ENCODE measurements around the gene CTSO.

DNA sequence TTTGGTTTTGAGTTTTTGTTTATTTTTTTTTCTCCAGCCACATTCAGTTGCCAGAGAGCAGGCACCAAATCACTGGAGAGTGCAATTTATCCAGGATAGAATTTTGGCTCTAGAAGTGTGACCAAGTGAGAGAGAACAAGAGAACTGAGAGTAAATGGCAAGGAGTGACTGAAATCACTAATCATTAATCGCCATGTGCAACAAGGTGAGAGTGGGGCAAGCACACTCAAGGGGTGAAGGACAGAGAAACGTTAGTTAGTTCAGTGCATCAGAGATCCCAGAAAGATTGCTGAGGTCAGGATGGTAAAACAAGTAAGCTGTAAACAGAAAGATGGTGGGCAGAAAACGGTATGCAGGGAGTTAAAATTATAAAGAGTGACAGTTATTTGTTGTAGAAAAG, 69.8 kb downstream of the CTSO start:
- TF ChIP-seq POLR2A (IDR thresholded peaks at IDR 0.05; ENCODE audit: low read length) (no peak), NR3C1 (IDR thresholded peaks at IDR 0.05) (no peak), EP300 (IDR thresholded peaks at IDR 0.05) (no peak), ZFP36 (IDR thresholded peaks at IDR 0.05; ENCODE audit: borderline replicate concordance, partially characterized antibody) (no peak), HDAC2 (IDR thresholded peaks at IDR 0.05) (no peak)
- TF ChIP-seq, protein P1, sequence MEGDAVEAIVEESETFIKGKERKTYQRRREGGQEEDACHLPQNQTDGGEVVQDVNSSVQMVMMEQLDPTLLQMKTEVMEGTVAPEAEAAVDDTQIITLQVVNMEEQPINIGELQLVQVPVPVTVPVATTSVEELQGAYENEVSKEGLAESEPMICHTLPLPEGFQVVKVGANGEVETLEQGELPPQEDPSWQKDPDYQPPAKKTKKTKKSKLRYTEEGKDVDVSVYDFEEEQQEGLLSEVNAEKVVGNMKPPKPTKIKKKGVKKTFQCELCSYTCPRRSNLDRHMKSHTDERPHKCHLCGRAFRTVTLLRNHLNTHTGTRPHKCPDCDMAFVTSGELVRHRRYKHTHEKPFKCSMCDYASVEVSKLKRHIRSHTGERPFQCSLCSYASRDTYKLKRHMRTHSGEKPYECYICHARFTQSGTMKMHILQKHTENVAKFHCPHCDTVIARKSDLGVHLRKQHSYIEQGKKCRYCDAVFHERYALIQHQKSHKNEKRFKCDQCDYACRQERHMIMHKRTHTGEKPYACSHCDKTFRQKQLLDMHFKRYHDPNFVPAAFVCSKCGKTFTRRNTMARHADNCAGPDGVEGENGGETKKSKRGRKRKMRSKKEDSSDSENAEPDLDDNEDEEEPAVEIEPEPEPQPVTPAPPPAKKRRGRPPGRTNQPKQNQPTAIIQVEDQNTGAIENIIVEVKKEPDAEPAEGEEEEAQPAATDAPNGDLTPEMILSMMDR (IDR thresholded peaks at IDR 0.05), result no peak
- TF ChIP-seq, protein P2, sequence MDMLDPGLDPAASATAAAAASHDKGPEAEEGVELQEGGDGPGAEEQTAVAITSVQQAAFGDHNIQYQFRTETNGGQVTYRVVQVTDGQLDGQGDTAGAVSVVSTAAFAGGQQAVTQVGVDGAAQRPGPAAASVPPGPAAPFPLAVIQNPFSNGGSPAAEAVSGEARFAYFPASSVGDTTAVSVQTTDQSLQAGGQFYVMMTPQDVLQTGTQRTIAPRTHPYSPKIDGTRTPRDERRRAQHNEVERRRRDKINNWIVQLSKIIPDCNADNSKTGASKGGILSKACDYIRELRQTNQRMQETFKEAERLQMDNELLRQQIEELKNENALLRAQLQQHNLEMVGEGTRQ (IDR thresholded peaks at IDR 0.05), result no peak
- TF ChIP-seq, protein P3, sequence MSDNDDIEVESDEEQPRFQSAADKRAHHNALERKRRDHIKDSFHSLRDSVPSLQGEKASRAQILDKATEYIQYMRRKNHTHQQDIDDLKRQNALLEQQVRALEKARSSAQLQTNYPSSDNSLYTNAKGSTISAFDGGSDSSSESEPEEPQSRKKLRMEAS (IDR thresholded peaks at IDR 0.05), result no peak
- TF ChIP-seq, protein P4, sequence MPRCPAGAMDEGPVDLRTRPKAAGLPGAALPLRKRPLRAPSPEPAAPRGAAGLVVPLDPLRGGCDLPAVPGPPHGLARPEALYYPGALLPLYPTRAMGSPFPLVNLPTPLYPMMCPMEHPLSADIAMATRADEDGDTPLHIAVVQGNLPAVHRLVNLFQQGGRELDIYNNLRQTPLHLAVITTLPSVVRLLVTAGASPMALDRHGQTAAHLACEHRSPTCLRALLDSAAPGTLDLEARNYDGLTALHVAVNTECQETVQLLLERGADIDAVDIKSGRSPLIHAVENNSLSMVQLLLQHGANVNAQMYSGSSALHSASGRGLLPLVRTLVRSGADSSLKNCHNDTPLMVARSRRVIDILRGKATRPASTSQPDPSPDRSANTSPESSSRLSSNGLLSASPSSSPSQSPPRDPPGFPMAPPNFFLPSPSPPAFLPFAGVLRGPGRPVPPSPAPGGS (IDR thresholded peaks at IDR 0.05), result no peak
